Activated CD4-positive, alpha-beta T cell treated with anti-CD3 and anti-CD28 coated beads, Interleukin-2, amount 50 U/mL, for 4 hours (primary cell): ENCODE results near the gene ZIC4.

Experiments used
- DNase-seq, 2 experiments: peaks; one replicate each; pipeline ENCODE4 v3.0.0-alpha.2; 2020

Gene ZIC4

GRCh38 chr3:147417551-147418295, 11.4 kb upstream of the ZIC4 start:
- DNase-seq = no peak

GRCh38 chr3:147416931-147417330, 10.6 kb upstream of the ZIC4 start:
- DNase-seq = no peak

- no peak for DNase-seq
These were observed 9.5 kb upstream of the ZIC4 start for GRCh38 chr3:147415874-147416273.

- DNase-seq = no peak
These were observed 8.9 kb upstream of the ZIC4 start for GRCh38 chr3:147415286-147415685.

- no peak for DNase-seq
These were observed 8.2 kb upstream of the ZIC4 start for GRCh38 chr3:147414390-147415138.

GRCh38 chr3:147413686-147414389, 7.5 kb upstream of the ZIC4 start:
- no peak for DNase-seq

- DNase-seq = no peak
These were observed 6.8 kb upstream of the ZIC4 start for GRCh38 chr3:147412917-147413685.

GRCh38 chr3:147412261-147412916, 6.0 kb upstream of the ZIC4 start:
- DNase-seq = no peak

GRCh38 chr3:147411815-147412241, 5.5 kb upstream of the ZIC4 start:
- no peak for DNase-seq

GRCh38 chr3:147411238-147411814, 5.0 kb upstream of the ZIC4 start:
- no peak for DNase-seq

- DNase-seq = no peak
These were observed 4.3 kb upstream of the ZIC4 start for GRCh38 chr3:147410526-147411237.

- DNase-seq = no peak
These were observed 3.8 kb upstream of the ZIC4 start for GRCh38 chr3:147410116-147410525.

GRCh38 chr3:147409143-147410115, 3.1 kb upstream of the ZIC4 start, which contains the start of gene ZIC1:
Gene ZIC1 (plus strand): TSS chr3:147409365. CDS start chr3:147410113, 748 bp downstream.
- DNase-seq = no peak

GRCh38 chr3:147408188-147409100, 2.1 kb upstream of the ZIC4 start:
- no peak for DNase-seq

GRCh38 chr3:147407498-147408187, 1.3 kb upstream of the ZIC4 start:
- no peak for DNase-seq

GRCh38 chr3:147407114-147407497, 763 bp upstream of the ZIC4 start:
- DNase-seq = no peak

GRCh38 chr3:147405231-147406027, 914 bp downstream of the ZIC4 start:
- DNase-seq = no peak
